ENCODE results near the gene ETNK2. TPM values are rescaled to one million over a fixed set of nuclear protein-coding genes. Genes with fewer than 3 reads are reported as not detected.

The ETNK2 gene
- total RNA-seq, 1 donor from 2014 or later: 5.0 TPM

GRCh38 chr1:204134103-204134502, 17.7 kb downstream of the ETNK2 start:
- Mint-ChIP-seq H3K27me3 (ENCODE audit: unreplicated experiment) (peaks cover 6% of the 10 kb centered on the region), H3K4me3 (ENCODE audit: unreplicated experiment) (no peak overlapping the region), H3K9me3 (ENCODE audit: unreplicated experiment) (no peaks in the 10 kb centered on the region), H3K27ac (ENCODE audit: unreplicated experiment) (no peak overlapping the region), H3K36me3 (ENCODE audit: unreplicated experiment) (no peaks in the 10 kb centered on the region), H3K4me1 (ENCODE audit: low read depth, unreplicated experiment) (peaks cover 2% of the 10 kb centered on the region)
- no peak for DNase-seq
- TF ChIP-seq CTCF (IDR thresholded peaks at IDR 0.05; ENCODE audit: partially characterized antibody, unreplicated experiment): no peak

GRCh38 chr1:204132718-204133117, 19.1 kb downstream of the ETNK2 start:
- Mint-ChIP-seq H3K27me3 (ENCODE audit: unreplicated experiment) (peaks cover 9% of the 10 kb centered on the region), H3K9me3 (ENCODE audit: unreplicated experiment) (no peaks in the 10 kb centered on the region), H3K4me1 (ENCODE audit: low read depth, unreplicated experiment) (peaks cover 2% of the 10 kb centered on the region), H3K27ac (ENCODE audit: unreplicated experiment) (no peak overlapping the region), H3K36me3 (ENCODE audit: unreplicated experiment) (no peaks in the 10 kb centered on the region), H3K4me3 (ENCODE audit: unreplicated experiment) (no peak overlapping the region)
- TF ChIP-seq CTCF (IDR thresholded peaks at IDR 0.05; ENCODE audit: partially characterized antibody, unreplicated experiment): no peak
- no peak for DNase-seq

GRCh38 chr1:204131978-204132377, 19.9 kb downstream of the ETNK2 start:
- no peak for TF ChIP-seq CTCF (IDR thresholded peaks at IDR 0.05; ENCODE audit: partially characterized antibody, unreplicated experiment)
- Mint-ChIP-seq H3K36me3 (ENCODE audit: unreplicated experiment) (no peaks in the 10 kb centered on the region), H3K9me3 (ENCODE audit: unreplicated experiment) (peaks cover 3% of the 10 kb centered on the region), H3K4me3 (ENCODE audit: unreplicated experiment) (no peak overlapping the region), H3K27ac (ENCODE audit: unreplicated experiment) (no peak overlapping the region), H3K27me3 (ENCODE audit: unreplicated experiment) (peaks cover 9% of the 10 kb centered on the region), H3K4me1 (ENCODE audit: low read depth, unreplicated experiment) (peaks cover 2% of the 10 kb centered on the region)
- no peak for DNase-seq

- H3K36me3 Mint-ChIP-seq (ENCODE audit: unreplicated experiment): no peaks in the 10 kb centered on the region
- peaks cover 3% of the 10 kb centered on the region for H3K9me3 Mint-ChIP-seq (ENCODE audit: unreplicated experiment)
- no peak for TF ChIP-seq CTCF (IDR thresholded peaks at IDR 0.05; ENCODE audit: partially characterized antibody, unreplicated experiment)
- peaks cover 9% of the 10 kb centered on the region for H3K27me3 Mint-ChIP-seq (ENCODE audit: unreplicated experiment)
- DNase-seq: no peak
- no peak overlapping the region for H3K27ac Mint-ChIP-seq (ENCODE audit: unreplicated experiment)
- H3K4me1 Mint-ChIP-seq (ENCODE audit: low read depth, unreplicated experiment): peaks cover 2% of the 10 kb centered on the region
- no peak overlapping the region for H3K4me3 Mint-ChIP-seq (ENCODE audit: unreplicated experiment)
Observed at GRCh38 chr1:204130981-204131892, 20.6 kb downstream of the ETNK2 start.

- no peak for TF ChIP-seq CTCF (IDR thresholded peaks at IDR 0.05; ENCODE audit: partially characterized antibody, unreplicated experiment)
- no peaks in the 10 kb centered on the region for H3K36me3 Mint-ChIP-seq (ENCODE audit: unreplicated experiment)
- no peak for DNase-seq
- peaks cover 2% of the 10 kb centered on the region for H3K4me1 Mint-ChIP-seq (ENCODE audit: low read depth, unreplicated experiment)
- no peak overlapping the region for H3K4me3 Mint-ChIP-seq (ENCODE audit: unreplicated experiment)
- H3K9me3 Mint-ChIP-seq (ENCODE audit: unreplicated experiment): peaks cover 3% of the 10 kb centered on the region
- H3K27ac Mint-ChIP-seq (ENCODE audit: unreplicated experiment): no peak overlapping the region
- peaks cover 9% of the 10 kb centered on the region for H3K27me3 Mint-ChIP-seq (ENCODE audit: unreplicated experiment)
Observed at GRCh38 chr1:204130178-204130577, 21.7 kb downstream of the ETNK2 start.
